DMS79 treated with DMSO at 0.1 percent for 48 hours (cell line): ENCODE measurements around the gene KCNAB3.

Experiments used
- DNase-seq: peaks from one replicate; lab custom pipeline; 2025; lab: John Stamatoyannopoulos, UW

Gene KCNAB3

DNA sequence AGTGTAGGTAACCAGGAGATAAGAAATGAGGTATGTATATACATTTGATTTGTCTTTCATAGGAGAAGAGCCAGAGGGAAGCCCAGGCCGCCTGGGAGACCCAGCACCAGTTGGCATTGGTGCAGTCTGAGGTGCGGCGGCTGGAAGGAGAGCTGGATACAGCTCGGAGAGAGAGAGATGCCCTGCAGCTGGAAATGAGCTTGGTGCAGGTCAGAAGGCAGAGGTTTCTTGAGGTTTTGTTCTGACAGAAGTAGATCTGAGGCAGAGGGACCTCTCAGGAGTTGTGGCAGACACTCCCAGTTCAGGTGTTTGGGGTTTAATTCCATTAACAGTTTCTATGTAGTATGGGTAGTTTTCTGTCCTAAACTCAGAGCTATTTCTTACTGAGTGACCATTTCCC, 10.4 kb upstream of the KCNAB3 start:
- no peak for DNase-seq

DNA sequence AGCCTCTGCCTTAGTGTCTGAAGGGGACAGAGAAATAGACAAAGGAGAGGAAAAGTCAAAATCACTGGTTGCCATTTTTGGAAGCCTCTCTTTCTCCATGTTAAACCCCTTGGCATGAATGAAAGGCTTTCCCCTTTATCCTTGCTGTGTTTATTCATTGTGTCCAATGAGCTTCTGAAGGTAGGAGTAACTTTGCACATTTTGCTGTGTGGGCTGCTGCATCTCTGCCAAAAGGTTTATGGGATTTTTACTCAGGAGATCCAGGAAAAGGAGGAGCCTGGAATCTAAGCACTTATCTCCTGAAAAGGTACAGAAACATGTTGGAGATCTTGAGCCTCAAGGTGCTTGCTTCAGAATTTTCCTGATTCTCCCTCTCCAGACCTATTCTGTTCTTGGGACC, 6.2 kb upstream of the KCNAB3 start:
- no peak for DNase-seq

DNA sequence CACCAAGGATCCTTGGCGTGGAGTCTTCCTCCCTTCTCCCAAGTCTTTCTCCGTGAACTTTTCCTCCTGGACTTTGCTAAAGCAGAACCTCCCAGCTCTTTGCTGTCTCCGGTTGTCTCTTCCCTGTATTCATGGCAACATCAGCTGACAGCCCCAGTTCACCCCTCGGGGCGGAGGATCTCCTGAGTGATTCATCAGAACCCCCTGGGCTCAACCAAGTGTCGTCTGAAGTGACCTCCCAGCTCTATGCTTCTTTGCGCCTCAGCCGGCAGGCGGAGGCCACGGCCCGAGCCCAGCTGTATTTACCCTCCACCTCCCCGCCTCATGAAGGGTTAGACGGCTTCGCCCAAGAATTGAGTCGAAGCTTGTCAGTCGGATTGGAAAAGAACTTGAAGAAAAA, 3.3 kb upstream of the KCNAB3 start:
- DNase-seq, result peak; percentile 39

DNA sequence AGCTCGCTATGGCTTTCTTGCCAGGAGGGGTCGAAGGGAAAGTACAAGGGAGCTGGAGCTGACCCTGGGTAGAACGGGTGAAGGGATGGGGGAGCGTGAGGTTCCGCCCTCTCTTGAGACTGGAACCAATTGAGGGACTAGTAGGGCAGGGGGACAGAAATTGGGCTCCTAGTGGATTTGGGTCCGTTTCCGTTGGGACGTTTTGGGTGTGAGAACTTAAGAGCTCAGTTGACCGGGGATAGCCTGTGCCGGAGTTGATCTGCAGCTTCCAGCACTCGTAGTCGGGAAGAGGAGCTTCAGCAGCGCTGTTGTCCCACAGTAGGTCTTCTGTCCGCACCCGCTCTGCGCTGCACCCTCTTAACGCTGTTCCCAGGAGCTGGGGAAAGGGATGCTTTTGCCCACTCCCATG, 2.8 kb upstream of the KCNAB3 start:
- DNase-seq, result peak; percentile 37

DNA sequence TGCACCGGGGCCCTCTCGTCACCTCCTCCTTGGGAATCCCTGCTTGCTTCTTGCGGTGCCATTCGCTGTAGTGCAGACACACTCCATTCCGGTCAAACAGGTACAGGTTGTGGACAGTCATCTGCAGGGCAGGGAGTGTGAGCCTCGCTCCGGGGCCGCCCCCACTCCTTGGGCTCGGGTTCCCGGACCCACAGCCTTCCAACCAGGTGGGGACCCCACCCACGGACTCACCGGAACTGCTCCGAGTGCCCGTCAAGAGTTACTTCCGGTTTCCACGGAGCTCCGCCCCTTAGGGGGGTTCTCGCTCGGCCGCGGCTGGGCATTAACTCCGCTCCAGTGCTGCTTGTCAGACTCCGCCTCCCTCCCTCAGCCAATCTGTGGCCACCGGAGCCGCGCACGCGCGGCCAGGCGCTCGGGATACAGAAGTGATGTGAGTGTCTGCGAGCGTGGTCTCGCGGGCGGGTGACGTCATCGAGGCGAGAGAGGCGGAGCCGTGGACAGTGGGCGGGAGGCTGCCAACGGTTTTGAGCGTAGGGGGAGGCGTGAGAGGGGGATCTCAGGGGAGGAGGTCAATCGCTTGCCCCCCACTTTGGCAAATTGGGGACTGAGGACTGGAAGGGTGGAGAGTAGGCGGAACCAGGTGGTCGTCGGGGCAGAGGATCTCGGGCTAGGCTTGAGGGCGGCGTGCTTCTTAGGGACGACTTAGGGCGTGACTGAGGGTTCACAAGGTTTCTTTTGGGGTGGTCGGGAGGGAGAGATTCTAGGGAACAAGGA, 2.2 kb upstream of the KCNAB3 start, which contains the start of the genes CNTROB and TRAPPC1:
CNTROB (plus strand) TSS at position 498 of the 774 bp plus-strand sequence. CDS start 874 bp downstream, outside the sequence.
TRAPPC1 (minus strand) TSS at position 238 of the 774 bp plus-strand sequence; CDS start at position 121, 117 bp downstream.
- DNase-seq, result peak; percentile 97

DNA sequence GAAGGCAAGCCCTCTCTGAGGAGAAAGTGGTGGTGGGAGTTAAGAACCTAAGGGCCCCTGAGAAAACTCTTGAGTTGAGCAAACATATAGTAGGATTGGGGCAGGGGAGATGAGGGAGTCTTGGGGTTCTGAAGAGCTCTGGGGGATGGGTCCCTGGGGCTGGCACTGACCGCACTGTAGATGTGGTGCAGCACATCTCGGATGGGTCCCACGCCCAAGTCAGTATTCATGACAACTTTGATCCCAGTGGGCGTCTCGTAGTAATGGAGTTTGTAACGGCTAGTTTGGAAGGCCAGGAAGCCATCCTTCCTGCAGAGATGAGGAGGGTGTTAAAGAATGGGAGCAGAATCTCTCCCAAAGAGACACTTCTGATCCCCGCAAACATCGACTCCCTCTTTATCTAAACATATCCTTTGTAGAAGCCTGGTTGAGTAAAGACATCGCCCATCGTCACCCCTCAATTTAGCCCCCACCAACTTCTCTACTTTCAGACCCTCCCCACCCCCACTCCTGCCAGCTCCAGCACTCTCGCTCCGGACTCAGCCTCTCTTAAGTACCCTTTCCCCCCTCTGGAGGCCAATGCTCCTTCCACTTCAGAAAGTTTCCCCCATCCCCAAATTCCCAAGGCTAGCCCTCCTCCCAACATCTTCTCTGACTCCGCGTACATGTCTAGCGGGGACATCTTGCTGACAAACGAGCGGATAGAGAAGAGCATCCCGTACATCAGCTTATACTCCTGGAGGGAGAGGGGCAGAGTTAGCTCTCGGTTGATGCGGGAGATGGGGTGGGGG, 1.4 kb upstream of the KCNAB3 start:
- no peak for DNase-seq

DNA sequence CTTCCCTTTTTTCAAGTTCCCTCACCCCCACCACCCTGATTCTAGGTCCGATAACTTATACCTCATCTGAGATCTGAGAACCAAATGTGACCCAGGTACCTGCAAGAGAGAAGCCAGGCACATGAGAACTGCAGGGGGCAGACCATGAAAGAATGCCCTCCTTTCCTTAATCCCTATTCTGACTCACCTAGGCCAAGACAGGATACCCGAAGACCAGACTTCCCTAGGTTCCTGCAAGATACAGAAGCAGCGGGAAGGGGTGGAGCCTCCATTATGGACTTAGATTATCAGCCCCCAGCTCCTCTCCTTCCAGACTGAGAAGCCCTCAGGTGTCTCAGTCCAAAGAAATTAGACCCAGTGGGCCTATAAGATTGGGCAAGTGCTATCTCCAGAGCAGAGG, 2.1 kb downstream of the KCNAB3 start:
- no peak for DNase-seq

DNA sequence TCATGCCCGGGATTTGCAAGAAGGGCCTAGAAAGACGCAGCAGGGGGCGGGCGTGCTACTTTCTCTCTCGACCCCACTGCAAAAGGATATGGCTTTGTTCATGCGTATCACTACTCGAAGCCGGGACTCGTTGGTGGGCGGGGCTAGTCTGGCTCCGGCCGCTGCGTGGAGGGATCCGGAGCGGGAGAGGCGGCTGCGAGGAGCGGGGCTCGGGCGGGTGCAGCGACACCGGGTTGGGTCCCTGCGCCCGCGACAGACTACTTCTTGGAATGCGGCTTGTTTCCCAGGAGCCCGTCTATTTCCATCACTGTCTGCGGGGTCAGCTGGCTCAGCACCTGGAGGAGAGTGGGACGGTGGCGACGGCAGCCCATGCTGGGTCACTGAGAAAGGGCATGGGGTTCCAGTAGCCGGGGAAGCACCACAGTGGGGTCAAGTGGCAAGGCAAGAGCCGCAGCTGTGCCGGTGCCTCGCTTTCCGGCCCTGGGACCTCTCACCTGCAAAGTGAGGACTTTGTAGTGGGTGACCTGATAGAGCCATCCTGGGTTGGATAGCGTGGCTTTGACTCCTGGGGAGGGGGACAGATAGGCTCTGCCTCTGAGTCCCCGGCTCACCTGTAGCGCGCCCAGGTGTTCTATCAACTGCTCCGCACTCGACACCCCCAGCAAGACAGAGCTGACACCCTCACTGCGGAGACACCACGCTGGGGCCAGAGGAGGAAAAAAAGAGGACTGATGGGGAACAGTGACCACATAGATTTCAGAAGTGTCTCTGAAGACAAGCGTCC, 6.6 kb downstream of the KCNAB3 start:
- peak; percentile 67 for DNase-seq

DNA sequence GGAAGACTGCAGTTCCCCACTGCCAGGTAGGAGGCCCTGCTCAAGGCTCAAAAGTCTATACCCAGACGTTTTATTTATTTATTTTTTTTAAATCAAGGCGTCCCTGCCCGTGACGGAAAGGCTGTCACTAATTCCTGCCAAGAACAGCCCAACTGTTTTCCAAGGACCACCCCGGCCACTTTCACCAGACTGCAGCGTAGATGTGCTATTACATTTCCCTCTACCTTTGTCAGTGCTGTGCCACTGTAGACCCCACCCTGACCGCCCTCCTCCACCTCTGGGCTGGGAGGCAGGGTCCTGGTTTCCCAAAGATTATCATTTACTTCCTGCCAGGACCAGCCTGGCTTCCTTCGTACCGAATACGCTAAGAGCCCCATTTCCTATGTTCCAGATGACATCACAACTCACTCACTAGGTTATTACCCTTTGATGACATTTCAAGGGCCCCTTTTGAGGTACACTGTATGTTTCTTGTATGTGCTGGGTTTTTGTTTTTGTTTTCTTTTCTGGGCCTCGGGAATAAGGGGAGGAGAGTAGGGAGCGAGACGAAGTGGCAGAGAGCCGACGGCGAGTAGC, 7.3 kb downstream of the KCNAB3 start:
- no peak for DNase-seq

DNA sequence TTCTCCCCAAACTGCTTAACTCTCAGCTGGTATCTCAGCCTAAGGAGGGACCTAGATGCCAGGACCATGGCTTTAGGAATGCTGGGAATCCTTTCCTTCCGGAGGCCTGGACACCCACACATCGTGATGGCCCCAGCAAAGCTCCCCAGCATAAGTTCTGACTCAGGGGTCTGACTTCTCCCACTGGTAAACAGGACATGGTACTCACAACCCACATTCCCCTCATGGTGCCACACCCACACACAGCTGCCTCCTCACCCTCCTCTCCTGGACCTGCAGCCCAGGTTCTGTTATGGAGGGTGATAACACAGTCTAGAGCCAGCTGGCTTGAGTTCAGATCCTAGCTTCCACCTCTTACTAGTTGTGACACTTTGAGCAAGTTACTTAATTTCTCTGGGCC, 12.8 kb downstream of the KCNAB3 start:
- DNase-seq, result no peak

DNA sequence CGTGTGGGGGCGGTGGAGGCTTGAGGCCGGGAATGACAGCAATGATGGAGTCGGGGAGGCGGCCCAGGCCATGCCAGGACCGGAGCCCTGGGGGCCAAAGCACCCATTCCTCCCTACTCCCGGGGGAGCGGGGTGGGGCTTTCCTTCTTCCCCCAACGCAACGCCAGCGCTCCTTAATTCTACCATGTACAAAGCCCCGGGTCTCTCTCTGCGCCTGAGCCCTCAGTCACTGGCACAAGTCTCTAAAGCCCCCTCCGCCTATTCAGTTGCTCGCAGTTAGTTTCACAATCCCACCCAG, 13.3 kb downstream of the KCNAB3 start:
- DNase-seq, result peak; percentile 58

DNA sequence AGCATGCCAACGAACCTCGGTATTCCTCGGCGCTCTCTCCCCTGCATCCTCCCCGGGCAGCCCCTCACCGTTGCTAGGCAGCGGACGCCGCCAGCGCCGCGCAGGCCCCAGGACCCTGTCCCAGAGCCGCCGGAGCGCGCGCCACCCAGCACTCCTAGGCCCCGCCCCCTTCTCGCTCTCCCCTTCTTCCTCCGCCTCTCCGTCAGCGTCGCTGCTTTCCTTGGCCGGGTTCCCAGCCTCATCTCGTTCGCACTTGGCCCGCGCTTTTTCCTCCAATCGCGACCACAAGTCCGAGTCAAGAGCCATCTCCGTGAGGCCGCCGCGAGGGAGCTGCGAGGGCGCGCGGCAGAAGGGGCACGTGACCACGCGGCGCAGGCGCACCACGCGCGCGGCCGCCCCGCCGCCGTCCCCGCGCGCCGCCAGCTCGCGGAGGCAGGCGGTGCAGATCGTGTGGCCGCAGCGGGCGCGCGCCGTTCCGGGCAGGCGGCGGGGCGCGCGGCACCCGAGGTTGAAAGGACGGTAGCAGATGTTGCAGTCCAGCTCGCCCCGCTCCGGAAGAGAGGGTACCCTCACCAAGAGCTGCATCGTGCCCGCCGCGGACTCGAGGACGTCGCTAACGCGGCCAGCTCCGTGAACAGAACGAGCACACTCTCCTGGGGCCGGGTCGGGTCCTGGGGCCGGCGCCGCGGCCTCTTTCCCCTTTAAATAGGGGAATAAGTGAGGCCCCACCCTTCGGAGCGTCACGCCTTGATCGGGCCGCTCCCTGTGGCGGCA, 13.9 kb downstream of the KCNAB3 start, which contains the start of gene RNF227:
RNF227 (minus strand) TSS at position 679 of the 774 bp plus-strand sequence; CDS start at position 585, 94 bp downstream.
- peak; percentile 99 for DNase-seq

DNA sequence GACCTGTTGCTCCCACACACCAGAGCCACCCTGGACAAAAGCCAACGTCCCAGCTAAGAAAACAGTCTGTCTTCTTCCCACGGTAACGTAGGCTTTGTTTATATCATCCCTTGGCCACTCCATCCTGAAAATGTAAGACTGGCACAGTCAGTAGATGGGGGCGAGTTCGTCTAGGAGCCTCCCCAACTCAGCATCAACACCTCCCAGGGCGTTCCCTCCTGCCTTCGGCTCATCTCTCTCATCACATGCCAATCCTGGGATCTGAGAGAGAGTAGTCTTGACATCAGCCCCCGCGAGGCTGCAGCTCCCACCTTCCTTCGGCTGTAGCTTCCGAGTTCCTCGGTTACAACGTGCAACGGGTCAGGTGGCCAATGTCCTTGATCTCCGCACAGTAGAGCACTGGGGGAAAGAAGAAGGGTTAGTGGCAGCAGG, 14.5 kb downstream of the KCNAB3 start:
- no peak for DNase-seq

DNA sequence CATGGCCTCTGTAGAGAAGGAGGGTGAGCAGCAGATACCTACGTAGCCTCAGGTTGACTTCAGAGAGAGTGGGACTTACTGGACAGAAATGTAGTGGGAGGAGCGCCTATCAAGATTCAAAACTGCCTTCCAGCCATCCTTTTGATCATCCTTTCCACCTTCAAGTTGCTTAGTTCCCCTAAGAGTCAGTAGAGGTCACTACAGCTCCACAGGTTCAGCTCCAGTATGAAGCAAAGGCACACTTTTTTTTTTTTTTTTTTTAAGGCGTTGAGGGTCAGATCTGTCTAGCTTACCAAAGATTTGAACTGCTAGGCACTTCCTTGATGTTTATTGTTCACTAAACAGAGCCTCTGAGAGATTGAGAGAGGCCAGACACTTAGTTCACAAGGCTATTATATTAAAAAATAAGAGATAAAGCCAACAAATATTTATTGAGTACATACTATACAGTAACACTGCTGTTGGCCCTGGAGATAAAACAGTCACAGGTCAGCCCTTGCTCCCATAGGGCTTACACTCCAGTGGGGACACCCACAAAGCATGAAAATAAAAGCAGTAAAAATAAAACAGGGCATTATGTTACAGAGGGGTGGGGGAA, 16.6 kb downstream of the KCNAB3 start:
- peak; percentile 50 for DNase-seq

DNA sequence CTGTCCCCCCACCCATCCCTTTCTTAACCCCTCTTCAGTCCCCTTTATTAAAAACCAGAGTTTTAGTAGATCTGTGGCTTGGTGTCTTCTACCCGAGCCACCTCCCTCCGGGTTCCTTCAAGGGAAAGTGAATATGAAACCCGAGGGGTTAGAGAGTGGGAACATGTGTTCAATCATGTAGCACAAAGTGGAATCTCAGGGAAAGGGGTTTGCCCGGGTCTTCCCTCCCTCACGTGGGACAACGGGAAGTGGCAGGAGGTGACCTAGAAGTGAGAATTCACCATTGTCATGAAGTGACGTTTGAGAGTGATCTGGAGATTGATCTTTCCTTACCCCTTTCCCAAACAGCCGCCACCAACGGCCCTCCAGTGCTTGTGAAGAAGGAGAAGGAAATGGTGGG, 18.5 kb downstream of the KCNAB3 start:
- DNase-seq, result no peak

DNA sequence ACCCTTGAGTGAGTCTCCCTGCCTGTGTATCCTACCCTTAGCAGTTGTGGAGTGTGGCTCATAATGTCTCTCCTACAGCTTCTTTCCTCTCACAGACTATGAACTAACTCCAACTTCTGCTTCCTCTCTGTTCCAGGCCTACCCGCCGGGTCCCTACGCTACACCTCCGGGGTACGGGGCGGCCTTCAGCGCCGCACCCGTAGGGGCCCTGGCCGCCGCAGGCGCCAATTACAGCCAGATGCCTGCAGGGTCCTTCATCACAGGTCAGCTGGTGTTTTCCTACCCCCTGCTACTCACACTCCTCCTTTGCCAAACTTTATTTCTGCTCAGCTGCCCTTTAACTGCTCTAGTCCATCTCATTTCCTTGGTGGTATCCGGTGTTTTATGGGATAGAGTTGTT, 18.9 kb downstream of the KCNAB3 start:
- DNase-seq, result no peak

DNA sequence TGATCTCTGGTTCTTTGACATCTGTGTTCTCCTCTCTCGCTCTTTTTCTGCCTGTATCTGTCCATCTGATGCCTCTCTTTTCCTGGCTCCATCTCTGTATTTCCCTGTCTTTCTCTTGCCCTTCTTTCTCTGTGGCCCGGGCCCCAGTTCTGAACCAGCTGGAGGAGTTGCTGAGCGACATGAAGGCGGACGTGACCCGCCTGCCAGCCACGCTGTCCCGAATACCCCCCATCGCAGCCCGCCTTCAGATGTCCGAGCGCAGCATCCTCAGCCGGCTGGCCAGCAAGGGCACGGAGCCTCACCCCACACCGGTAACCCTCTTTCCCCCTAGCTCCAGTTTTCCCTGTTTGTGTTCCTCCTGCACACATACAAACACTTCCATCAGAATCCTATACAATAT, 19.4 kb downstream of the KCNAB3 start:
- no peak for DNase-seq

DNA sequence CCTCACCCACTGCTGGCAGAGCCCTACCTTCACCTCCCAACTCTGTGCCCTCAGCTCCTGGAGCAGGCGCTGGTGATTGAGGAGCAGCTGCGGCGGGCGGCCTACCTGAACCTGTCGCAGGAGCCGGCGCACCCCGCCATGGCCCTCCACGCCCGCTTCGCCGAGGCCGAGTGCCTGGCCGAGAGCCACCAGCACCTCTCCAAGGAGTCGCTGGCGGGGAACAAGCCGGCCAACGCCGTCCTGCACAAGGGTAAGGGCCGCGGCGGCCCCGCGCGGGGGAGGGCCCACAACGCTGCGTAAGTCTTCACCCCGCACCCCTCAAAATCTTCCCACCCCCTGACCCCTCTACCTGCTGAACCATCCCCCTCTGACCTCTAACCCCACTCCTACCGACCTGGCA, 20.6 kb downstream of the KCNAB3 start:
- no peak for DNase-seq

DNA sequence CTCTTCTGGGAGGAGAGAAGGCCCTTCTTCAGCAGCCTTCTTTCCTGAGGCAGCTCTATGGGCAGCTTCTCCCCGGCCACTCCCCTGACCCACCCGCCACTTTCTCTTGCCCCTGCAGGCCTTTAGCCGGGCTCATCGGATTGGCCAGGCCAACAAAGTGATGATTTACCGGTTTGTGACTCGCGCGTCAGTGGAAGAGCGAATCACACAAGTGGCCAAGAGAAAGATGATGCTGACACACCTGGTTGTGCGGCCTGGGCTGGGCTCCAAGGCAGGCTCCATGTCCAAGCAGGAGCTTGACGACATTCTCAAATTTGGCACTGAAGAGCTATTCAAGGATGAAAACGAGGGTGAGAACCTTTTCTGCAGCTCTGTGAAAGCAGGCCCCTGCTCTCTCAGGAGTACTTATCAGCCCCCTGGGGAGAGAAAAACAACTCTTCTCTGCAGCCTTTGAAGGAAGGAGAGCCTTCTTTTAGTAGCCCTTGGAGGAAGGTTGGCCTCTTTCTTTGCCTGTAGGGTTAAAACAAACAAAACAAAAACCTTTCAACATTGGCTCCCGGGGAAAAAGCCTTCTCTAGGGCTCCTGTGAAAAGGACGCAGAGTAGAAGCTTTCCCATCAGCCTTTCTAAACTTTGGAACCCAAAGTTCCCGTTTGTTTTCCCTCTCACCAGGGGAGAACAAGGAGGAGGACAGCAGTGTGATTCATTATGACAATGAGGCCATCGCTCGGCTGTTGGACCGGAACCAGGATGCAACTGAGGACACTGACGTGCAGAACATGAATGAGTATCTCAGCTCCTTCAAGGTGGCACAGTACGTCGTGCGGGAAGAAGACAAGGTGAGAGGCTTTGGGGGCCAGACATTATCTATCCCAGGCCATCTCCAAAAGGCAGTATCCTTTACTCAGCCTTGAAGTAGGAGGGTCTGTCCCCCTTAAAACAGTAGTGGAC, 26.2 kb downstream of the KCNAB3 start:
- peak; percentile 94 for DNase-seq

DNA sequence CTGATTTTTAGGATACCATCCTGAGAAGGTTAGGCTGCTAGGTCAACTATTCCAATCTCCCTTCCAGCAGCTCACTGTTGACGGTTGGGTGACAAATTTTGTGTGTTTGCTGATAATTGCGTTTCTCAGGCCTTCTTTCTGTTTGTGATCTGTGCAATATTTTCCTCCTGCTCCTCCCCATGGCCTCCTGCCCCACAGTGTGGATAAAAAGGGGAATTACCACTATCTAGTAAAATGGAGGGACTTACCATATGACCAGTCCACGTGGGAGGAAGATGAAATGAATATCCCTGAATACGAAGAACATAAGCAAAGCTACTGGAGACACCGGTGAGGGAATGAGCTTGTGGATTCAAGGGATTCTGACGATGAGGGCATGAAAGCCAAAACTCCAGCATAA, 31.9 kb downstream of the KCNAB3 start:
- DNase-seq, result no peak
